Progenitor cell of endocrine pancreas (in vitro differentiated cells): ENCODE results near the gene CARD19. TPM values are rescaled to one million over a fixed set of nuclear protein-coding genes. Genes with fewer than 3 reads are reported as not detected.
"Not testable (repeated sequence)": the region's sequence is repeated elsewhere in the genome, so short reads cannot be mapped to it uniquely, and the experiment has no call there.

Experiments used
- DNase-seq: peaks from one replicate; pipeline ENCODE4 v3.0.0; 2021; ENCODE audit warnings: low spot score; ENCODE audit not compliant: unreplicated experiment
- H3K27ac Mint-ChIP-seq: 2 replicates; pipeline ENCODE4 v1.8.0; 2021; ENCODE audit warnings: mild to moderate bottlenecking, moderate library complexity, mixed read lengths
- H3K27me3 Mint-ChIP-seq: 2 replicates; pipeline ENCODE4 v1.8.0; 2021; ENCODE audit warnings: mixed read lengths
- H3K36me3 Mint-ChIP-seq: 2 replicates; pipeline ENCODE4 v1.8.0; 2022; ENCODE audit warnings: mixed read lengths; ENCODE audit not compliant: insufficient read depth
- H3K4me1 Mint-ChIP-seq: 2 replicates; pipeline ENCODE4 v1.8.0; 2021; ENCODE audit warnings: low read depth, mixed read lengths
- H3K4me3 Mint-ChIP-seq: 2 replicates; pipeline ENCODE4 v1.8.0; 2021; ENCODE audit warnings: low read depth, mild to moderate bottlenecking, moderate library complexity, mixed read lengths
- H3K9me3 Mint-ChIP-seq: 2 replicates; pipeline ENCODE4 v1.8.0; 2021; ENCODE audit warnings: low read depth, mixed read lengths
- CTCF ChIP-seq: fragments of 200-600 bp; sonication (generic); IDR thresholded peaks from one replicate; pipeline ENCODE4 v1.5.0; 2021; ENCODE audit warnings: antibody characterized with exemption, mild to moderate bottlenecking; ENCODE audit not compliant: unreplicated experiment
- total RNA-seq: library from RNA; stranded (reverse); gene quantifications from 2 replicates; pipeline ENCODE4 v1.2.1, GENCODE V29; 2021

Gene CARD19
- total RNA-seq, 1 donor from 2014 or later: 20.4 TPM

GRCh38 chr9:93139365-93140182, 43.6 kb downstream of the CARD19 start:
- Mint-ChIP-seq H3K4me3 (no peak overlapping the region), H3K27me3 (peaks cover 2% of the 10 kb centered on the region), H3K36me3 (no peaks in the 10 kb centered on the region), H3K4me1 (peaks cover 3% of the 10 kb centered on the region), H3K9me3 (no peaks in the 10 kb centered on the region), H3K27ac (no peak overlapping the region)
- DNase-seq: no peak
- TF ChIP-seq CTCF: no peak

GRCh38 chr9:93141771-93142483, 45.9 kb downstream of the CARD19 start:
- peaks cover 1% of the 10 kb centered on the region for H3K4me1 Mint-ChIP-seq
- no peak for DNase-seq
- no peak overlapping the region for H3K27ac Mint-ChIP-seq
- H3K9me3 Mint-ChIP-seq: no peaks in the 10 kb centered on the region
- no peak overlapping the region for H3K4me3 Mint-ChIP-seq
- no peaks in the 10 kb centered on the region for H3K36me3 Mint-ChIP-seq
- TF ChIP-seq CTCF: no peak
- H3K27me3 Mint-ChIP-seq: no peaks in the 10 kb centered on the region

GRCh38 chr9:93143830-93144530, 48.0 kb downstream of the CARD19 start:
- TF ChIP-seq CTCF: no peak
- DNase-seq: no peak
- Mint-ChIP-seq H3K4me1 (peaks cover 1% of the 10 kb centered on the region), H3K9me3 (no peaks in the 10 kb centered on the region), H3K36me3 (no peaks in the 10 kb centered on the region), H3K4me3 (no peak overlapping the region), H3K27ac (no peak overlapping the region), H3K27me3 (no peaks in the 10 kb centered on the region)

- H3K36me3 Mint-ChIP-seq, H3K4me3 Mint-ChIP-seq, H3K27me3 Mint-ChIP-seq, H3K27ac Mint-ChIP-seq, H3K9me3 Mint-ChIP-seq, DNase-seq, H3K4me1 Mint-ChIP-seq: not testable (repeated sequence)
These were observed 50.7 kb downstream of the CARD19 start for GRCh38 chr9:93146696-93147095.

- H3K27me3 Mint-ChIP-seq: no peaks in the 10 kb centered on the region
- no peak overlapping the region for H3K27ac Mint-ChIP-seq
- no peak for TF ChIP-seq CTCF
- no peak for DNase-seq
- no peaks in the 10 kb centered on the region for H3K36me3 Mint-ChIP-seq
- H3K4me3 Mint-ChIP-seq: no peak overlapping the region
- H3K9me3 Mint-ChIP-seq: no peaks in the 10 kb centered on the region
- peaks cover 1% of the 10 kb centered on the region for H3K4me1 Mint-ChIP-seq
These were observed 51.6 kb downstream of the CARD19 start for GRCh38 chr9:93147632-93148031.
